ENCODE measurements around the gene ARCN1. TPM values are rescaled to one million over a fixed set of nuclear protein-coding genes. Genes with fewer than 3 reads are reported as not detected.
A peak's percentile ranks its signal among the peaks of the same experiment; 100 is the strongest.

Gene ARCN1
- polyA plus RNA-seq, 2 donors = 44.7 to 58.0 TPM

DNA sequence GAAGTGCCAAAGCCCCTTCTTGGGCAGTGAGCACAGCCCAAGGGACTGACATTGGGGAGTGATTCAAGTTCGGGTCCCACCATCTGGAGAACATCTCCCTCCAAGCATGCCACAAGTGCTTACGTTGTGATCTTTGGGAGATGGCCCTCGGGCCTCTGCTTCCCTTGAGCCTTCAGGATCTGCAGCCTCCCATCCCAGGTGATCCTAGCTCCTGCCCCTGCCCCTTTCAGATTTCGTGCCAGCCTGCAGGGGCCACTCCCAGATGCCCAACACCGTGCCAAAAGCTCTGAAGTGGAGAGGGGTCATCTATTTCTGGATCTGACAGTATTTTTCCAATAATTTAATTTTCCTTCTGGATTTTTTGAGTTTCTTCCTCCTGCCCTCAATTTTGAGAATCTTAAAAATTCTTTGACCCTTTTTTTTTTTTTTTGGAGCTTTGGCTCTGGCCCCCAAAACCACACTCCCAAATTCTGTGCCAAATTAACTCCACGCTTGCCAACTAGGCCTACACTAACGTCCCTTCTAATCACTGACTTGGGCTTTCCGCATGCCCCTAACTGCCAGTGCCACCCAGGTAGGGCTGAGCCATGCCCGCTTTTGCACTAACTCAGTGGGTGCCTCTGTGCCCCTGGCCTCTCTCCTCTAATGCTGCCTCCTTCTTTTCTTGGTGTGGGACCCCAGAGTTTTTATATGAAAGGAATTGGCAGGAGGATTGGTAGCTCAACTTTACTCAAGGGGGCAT is 60.5 kb downstream of the ARCN1 start:
- H3K27ac ChIP-seq (ENCODE audit: low read depth in 2 of 2, low read length in 1 of 2) = no peak overlapping the region
- no peaks in the 10 kb centered on the region for H3K27me3 ChIP-seq (ENCODE audit: control insufficient read depth in 1 of 2, insufficient read depth in 2 of 2, low read length in 2 of 2)
- H3K4me1 ChIP-seq (ENCODE audit: control insufficient read depth in 2 of 2, insufficient read depth in 2 of 2, low read length in 1 of 2) = peaks cover 0 to 18% of the 10 kb centered on the region in 2 donors
- no peaks in the 10 kb centered on the region for H3K9me3 ChIP-seq (ENCODE audit: control insufficient read depth in 2 of 2, insufficient read depth in 1 of 2, low read depth in 1 of 2, low read length in 1 of 2)
- peaks cover 0 to 12% of the 10 kb centered on the region in 2 donors for H3K36me3 ChIP-seq (ENCODE audit: control insufficient read depth in 2 of 2, insufficient read depth in 2 of 2, low read length in 1 of 2)
- no peak overlapping the region for H3K4me3 ChIP-seq (ENCODE audit: low read depth in 1 of 2, low read length in 2 of 2)
- WGBS, 2 donors = 80 to 81% methylated on average over 9 of the region's 9 CpGs

DNA sequence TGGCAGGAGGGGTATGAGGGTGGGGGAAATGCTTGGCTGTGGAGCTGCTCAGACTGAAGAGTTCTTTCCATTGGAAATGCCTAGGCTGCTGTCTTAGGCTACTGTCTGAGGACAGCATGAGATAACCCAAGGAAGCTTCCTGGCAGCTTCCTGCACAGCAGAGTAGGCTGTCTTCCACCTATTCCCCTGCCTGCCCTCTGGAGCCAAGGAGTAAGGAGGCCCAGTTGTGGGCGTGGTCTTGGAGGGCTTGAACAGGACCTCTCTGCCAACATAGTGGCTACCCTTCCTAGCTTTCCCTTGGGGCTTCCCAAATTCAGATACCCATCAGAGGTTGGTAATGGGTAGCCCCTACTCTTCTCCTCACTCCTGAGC is 61.1 kb downstream of the ARCN1 start:
- H3K27me3 ChIP-seq (ENCODE audit: control insufficient read depth in 1 of 2, insufficient read depth in 2 of 2, low read length in 2 of 2) = no peaks in the 10 kb centered on the region

DNA sequence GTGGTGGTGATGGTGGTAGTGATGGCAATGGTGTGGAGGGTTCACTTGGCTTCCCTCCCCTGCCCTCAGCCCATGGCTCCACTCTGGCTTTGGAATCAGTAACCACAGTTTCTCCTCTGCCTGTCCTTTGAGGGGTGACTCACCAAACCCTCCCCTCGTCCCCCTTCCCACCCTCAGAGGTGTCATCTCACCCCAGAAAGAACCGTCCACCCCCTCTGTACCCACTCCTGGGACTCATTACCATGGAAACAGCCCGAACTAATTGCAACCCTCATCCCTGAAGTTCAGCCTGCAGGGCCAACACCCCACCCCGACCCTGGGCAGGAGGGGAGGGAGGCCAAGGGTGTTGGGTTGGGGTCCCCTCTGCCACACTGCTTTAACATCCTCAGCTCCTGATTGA is 61.8 kb downstream of the ARCN1 start:
- 43 to 48% methylated on average over 4 of the region's 4 CpGs for WGBS, 2 donors
- H3K4me1 ChIP-seq (ENCODE audit: control insufficient read depth in 2 of 2, insufficient read depth in 2 of 2, low read length in 1 of 2) = peaks cover 0 to 17% of the 10 kb centered on the region in 2 donors
- peaks cover 0 to 6% of the 10 kb centered on the region in 2 donors for H3K36me3 ChIP-seq (ENCODE audit: control insufficient read depth in 2 of 2, insufficient read depth in 2 of 2, low read length in 1 of 2)
- H3K27me3 ChIP-seq (ENCODE audit: control insufficient read depth in 1 of 2, insufficient read depth in 2 of 2, low read length in 2 of 2) = no peaks in the 10 kb centered on the region
- peak overlapping the region in 1 of 2 donors; percentile 43 for H3K27ac ChIP-seq (ENCODE audit: low read depth in 2 of 2, low read length in 1 of 2)
- no peak overlapping the region for H3K4me3 ChIP-seq (ENCODE audit: low read depth in 1 of 2, low read length in 2 of 2)
- H3K9me3 ChIP-seq (ENCODE audit: control insufficient read depth in 2 of 2, insufficient read depth in 1 of 2, low read depth in 1 of 2, low read length in 1 of 2) = no peaks in the 10 kb centered on the region

More for the DNA sequence above, 61.1 kb downstream of the ARCN1 start:
- no peaks in the 10 kb centered on the region for H3K9me3 ChIP-seq (ENCODE audit: control insufficient read depth in 2 of 2, insufficient read depth in 1 of 2, low read depth in 1 of 2, low read length in 1 of 2)
- H3K36me3 ChIP-seq (ENCODE audit: control insufficient read depth in 2 of 2, insufficient read depth in 2 of 2, low read length in 1 of 2) = peaks cover 0 to 9% of the 10 kb centered on the region in 2 donors
- no peak overlapping the region for H3K27ac ChIP-seq (ENCODE audit: low read depth in 2 of 2, low read length in 1 of 2)
- H3K4me3 ChIP-seq (ENCODE audit: low read depth in 1 of 2, low read length in 2 of 2) = no peak overlapping the region
- H3K4me1 ChIP-seq (ENCODE audit: control insufficient read depth in 2 of 2, insufficient read depth in 2 of 2, low read length in 1 of 2) = peaks cover 0 to 18% of the 10 kb centered on the region in 2 donors
- WGBS, 2 donors = 69 to 89% methylated on average over 1 of the region's 1 CpG

DNA sequence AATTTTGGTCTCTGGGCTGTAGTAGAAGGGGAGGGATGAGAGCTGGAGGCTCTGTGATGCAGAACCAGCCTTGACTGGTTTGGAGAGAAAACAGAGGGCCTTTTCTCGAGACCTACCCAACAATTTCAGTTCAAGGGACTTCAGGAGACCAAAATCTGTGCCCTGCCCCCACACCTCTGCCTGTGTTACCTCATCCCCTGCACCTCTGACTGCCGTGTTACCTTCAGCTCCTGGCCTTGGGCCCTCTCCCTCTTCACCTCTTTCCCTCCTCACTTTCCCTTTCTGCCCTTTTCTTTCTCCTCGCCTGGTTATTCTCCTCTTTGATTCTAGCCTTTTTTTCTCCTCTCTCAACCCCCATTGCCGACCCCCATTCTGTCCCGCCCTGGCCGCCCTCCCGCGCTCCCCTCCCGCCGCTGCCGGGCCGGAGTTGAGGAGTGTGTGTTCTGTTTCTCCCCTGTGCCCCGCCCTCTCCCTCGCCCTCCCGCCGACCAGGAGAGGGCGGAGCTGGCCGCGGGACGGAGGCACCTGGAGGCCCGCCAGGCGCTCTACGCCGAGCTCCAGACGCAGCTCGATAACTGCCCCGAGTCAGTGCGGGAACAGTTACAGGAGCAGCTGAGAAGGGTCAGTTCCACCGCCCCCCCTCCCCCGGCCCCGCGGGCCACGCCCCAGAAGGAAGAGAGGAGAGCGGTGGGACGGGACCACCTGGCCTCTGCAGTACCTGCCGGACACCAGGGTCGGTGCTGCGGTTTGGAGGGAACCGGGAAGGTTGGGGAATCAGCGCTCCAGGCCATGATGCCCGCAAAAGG is 62.4 kb downstream of the ARCN1 start:
- peak overlapping the region; percentile 40 to 54 for H3K27ac ChIP-seq (ENCODE audit: low read depth in 2 of 2, low read length in 1 of 2)
- H3K36me3 ChIP-seq (ENCODE audit: control insufficient read depth in 2 of 2, insufficient read depth in 2 of 2, low read length in 1 of 2) = peaks cover 0 to 6% of the 10 kb centered on the region in 2 donors
- no peaks in the 10 kb centered on the region for H3K27me3 ChIP-seq (ENCODE audit: control insufficient read depth in 1 of 2, insufficient read depth in 2 of 2, low read length in 2 of 2)
- peak overlapping the region; percentile 1 to 33 for H3K4me3 ChIP-seq (ENCODE audit: low read depth in 1 of 2, low read length in 2 of 2)
- H3K9me3 ChIP-seq (ENCODE audit: control insufficient read depth in 2 of 2, insufficient read depth in 1 of 2, low read depth in 1 of 2, low read length in 1 of 2) = no peaks in the 10 kb centered on the region
- 20 to 25% methylated on average over 36 to 41 of the region's 41 CpGs for WGBS, 2 donors
- peaks cover 0 to 13% of the 10 kb centered on the region in 2 donors for H3K4me1 ChIP-seq (ENCODE audit: control insufficient read depth in 2 of 2, insufficient read depth in 2 of 2, low read length in 1 of 2)

DNA sequence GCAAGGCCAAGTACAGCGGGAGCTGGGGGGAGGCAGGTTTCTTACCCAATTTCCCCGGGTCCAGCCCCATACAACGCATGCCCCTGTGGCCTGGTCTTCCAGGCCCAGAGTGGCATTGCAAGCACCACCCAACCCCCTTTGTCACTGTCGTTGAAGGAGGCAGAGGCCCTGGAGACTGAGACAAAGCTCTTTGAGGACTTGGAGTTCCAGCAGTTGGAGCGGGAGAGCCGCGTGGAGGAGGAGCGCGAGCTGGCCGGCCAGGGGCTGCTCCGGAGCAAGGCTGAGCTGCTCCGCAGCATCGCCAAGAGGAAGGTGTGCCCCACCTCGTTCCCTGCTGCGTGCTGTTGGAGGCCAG is 63.0 kb downstream of the ARCN1 start:
- Histone ChIP-seq H3K27me3 (ENCODE audit: control insufficient read depth in 1 of 2, insufficient read depth in 2 of 2, low read length in 2 of 2) (no peaks in the 10 kb centered on the region), H3K4me1 (ENCODE audit: control insufficient read depth in 2 of 2, insufficient read depth in 2 of 2, low read length in 1 of 2) (peaks cover 0 to 8% of the 10 kb centered on the region in 2 donors), H3K9me3 (ENCODE audit: control insufficient read depth in 2 of 2, insufficient read depth in 1 of 2, low read depth in 1 of 2, low read length in 1 of 2) (no peaks in the 10 kb centered on the region), H3K27ac (ENCODE audit: low read depth in 2 of 2, low read length in 1 of 2) (peak overlapping the region; percentile 40 to 54), H3K36me3 (ENCODE audit: control insufficient read depth in 2 of 2, insufficient read depth in 2 of 2, low read length in 1 of 2) (peaks cover 0 to 6% of the 10 kb centered on the region in 2 donors), H3K4me3 (ENCODE audit: low read depth in 1 of 2, low read length in 2 of 2) (peak overlapping the region in 1 of 2 donors; percentile 33)
- 48 to 51% methylated on average over 15 of the region's 15 CpGs for WGBS, 2 donors

DNA sequence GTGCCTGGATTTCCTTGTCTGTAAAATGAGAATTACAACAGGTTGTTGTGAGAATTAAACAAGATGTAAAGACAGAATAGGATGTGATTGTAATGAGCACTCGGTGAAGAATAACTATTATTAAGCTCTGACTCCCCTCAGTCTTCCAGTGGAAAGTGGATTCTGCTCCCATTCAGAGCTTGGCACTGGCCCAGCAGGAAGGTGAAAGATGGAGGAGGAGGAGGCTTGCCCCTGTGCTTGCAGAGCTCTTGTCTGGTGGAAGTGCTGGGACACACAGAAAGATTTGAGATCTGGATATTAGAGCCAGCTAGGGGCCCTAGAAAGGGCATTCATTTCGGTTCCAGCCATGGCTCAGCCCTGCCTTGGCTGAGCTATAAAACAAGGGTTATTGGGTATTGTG is 63.4 kb downstream of the ARCN1 start:
- Histone ChIP-seq H3K9me3 (ENCODE audit: control insufficient read depth in 2 of 2, insufficient read depth in 1 of 2, low read depth in 1 of 2, low read length in 1 of 2) (no peaks in the 10 kb centered on the region), H3K27ac (ENCODE audit: low read depth in 2 of 2, low read length in 1 of 2) (no peak overlapping the region), H3K4me1 (ENCODE audit: control insufficient read depth in 2 of 2, insufficient read depth in 2 of 2, low read length in 1 of 2) (peaks cover 0 to 4% of the 10 kb centered on the region in 2 donors), H3K36me3 (ENCODE audit: control insufficient read depth in 2 of 2, insufficient read depth in 2 of 2, low read length in 1 of 2) (peaks cover 0 to 6% of the 10 kb centered on the region in 2 donors), H3K4me3 (ENCODE audit: low read depth in 1 of 2, low read length in 2 of 2) (no peak overlapping the region), H3K27me3 (ENCODE audit: control insufficient read depth in 1 of 2, insufficient read depth in 2 of 2, low read length in 2 of 2) (no peaks in the 10 kb centered on the region)
- 58 to 66% methylated on average over 2 of the region's 2 CpGs for WGBS, 2 donors

DNA sequence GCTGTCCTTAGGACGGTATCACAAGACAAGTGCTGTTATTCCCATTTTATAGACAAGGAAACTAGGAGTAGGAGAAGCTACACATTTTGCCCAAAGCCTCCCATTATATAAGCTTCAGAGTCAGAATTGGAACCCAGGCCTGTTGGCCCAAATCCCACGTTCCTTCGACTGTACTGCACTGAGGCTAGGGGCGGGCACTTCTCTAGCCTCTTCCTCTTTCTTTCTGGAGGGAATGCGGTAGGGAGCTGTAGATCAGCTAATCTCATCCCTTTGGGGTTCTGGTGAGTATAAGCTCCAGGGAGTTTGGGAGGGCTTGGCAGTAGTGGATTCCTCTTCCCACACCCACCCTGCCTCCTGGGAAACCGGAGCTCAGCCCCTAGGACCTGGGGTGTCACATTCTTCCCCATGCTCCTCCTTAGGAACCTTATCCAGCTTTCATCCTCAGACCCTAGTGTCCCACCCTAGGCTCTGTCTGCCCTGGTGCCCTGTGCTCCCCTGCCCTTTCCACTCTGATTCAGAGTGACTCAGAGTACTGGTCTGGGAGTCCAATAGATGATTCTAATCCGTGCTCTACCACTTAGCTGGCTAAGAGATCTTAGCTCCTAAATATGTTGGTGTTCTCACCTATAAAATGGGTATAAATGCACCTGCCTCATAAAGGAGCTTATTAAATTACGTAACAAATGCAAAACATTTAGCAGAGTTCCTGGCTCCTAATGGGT is 64.5 kb downstream of the ARCN1 start:
- Histone ChIP-seq H3K36me3 (ENCODE audit: control insufficient read depth in 2 of 2, insufficient read depth in 2 of 2, low read length in 1 of 2) (peaks cover 0 to 6% of the 10 kb centered on the region in 2 donors), H3K27me3 (ENCODE audit: control insufficient read depth in 1 of 2, insufficient read depth in 2 of 2, low read length in 2 of 2) (no peaks in the 10 kb centered on the region), H3K4me1 (ENCODE audit: control insufficient read depth in 2 of 2, insufficient read depth in 2 of 2, low read length in 1 of 2) (peaks cover 0 to 2% of the 10 kb centered on the region in 2 donors), H3K9me3 (ENCODE audit: control insufficient read depth in 2 of 2, insufficient read depth in 1 of 2, low read depth in 1 of 2, low read length in 1 of 2) (no peaks in the 10 kb centered on the region), H3K4me3 (ENCODE audit: low read depth in 1 of 2, low read length in 2 of 2) (no peak overlapping the region), H3K27ac (ENCODE audit: low read depth in 2 of 2, low read length in 1 of 2) (no peak overlapping the region)
- WGBS, 2 donors = 72 to 77% methylated on average over 8 of the region's 8 CpGs

DNA sequence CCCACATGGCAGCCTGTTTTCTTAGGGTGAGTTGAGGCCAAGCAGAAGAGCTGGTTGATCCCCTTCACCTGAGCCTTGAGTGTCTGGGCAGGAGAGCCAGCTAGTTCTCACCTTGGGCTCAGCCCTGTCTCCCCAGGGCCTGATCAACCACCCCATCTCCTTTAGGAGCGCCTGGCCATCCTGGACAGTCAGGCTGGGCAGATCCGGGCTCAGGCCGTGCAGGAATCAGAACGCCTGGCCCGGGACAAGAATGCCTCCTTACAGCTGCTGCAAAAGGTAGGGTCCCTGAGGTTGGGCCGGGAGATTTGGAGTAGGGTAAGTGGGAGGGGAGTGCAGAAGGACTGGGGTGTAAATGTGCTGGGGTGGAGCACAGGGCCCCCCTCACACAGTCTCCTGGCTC is 66.5 kb downstream of the ARCN1 start:
- WGBS, 2 donors = 96 to 97% methylated on average over 6 of the region's 6 CpGs
- H3K4me1 ChIP-seq (ENCODE audit: control insufficient read depth in 2 of 2, insufficient read depth in 2 of 2, low read length in 1 of 2) = no peaks in the 10 kb centered on the region

DNA sequence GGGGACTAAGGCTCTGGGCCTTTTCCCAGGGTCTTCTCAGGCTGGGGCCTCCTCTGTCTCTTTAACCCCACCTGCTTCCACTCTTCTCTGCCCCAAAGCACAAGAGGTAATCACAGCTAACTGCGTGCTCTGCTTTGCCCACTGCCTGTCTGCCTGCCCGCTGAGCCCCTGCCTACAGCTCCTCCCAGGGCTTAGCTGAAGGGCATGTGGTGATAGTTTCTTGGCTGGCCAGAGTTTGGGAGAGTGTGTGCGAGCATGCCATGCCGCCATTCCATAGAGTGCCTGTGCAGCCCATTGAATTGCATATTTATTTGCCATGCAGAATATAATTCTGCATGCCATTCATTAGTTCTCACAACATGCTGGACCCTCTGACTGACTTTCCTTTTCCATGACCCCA is 67.7 kb downstream of the ARCN1 start:
- peaks cover 0 to 9% of the 10 kb centered on the region in 2 donors for H3K36me3 ChIP-seq (ENCODE audit: control insufficient read depth in 2 of 2, insufficient read depth in 2 of 2, low read length in 1 of 2)
- H3K27ac ChIP-seq (ENCODE audit: low read depth in 2 of 2, low read length in 1 of 2) = no peak overlapping the region
- H3K4me1 ChIP-seq (ENCODE audit: control insufficient read depth in 2 of 2, insufficient read depth in 2 of 2, low read length in 1 of 2) = no peaks in the 10 kb centered on the region
- H3K4me3 ChIP-seq (ENCODE audit: low read depth in 1 of 2, low read length in 2 of 2) = no peak overlapping the region
- H3K27me3 ChIP-seq (ENCODE audit: control insufficient read depth in 1 of 2, insufficient read depth in 2 of 2, low read length in 2 of 2) = no peaks in the 10 kb centered on the region
- H3K9me3 ChIP-seq (ENCODE audit: control insufficient read depth in 2 of 2, insufficient read depth in 1 of 2, low read depth in 1 of 2, low read length in 1 of 2) = no peaks in the 10 kb centered on the region
- WGBS, 2 donors = 80% methylated on average over 4 of the region's 4 CpGs

More for the DNA sequence above, 66.5 kb downstream of the ARCN1 start:
- Histone ChIP-seq H3K27ac (ENCODE audit: low read depth in 2 of 2, low read length in 1 of 2) (no peak overlapping the region), H3K4me3 (ENCODE audit: low read depth in 1 of 2, low read length in 2 of 2) (no peak overlapping the region), H3K36me3 (ENCODE audit: control insufficient read depth in 2 of 2, insufficient read depth in 2 of 2, low read length in 1 of 2) (peaks cover 0 to 4% of the 10 kb centered on the region in 2 donors), H3K27me3 (ENCODE audit: control insufficient read depth in 1 of 2, insufficient read depth in 2 of 2, low read length in 2 of 2) (no peaks in the 10 kb centered on the region), H3K9me3 (ENCODE audit: control insufficient read depth in 2 of 2, insufficient read depth in 1 of 2, low read depth in 1 of 2, low read length in 1 of 2) (no peaks in the 10 kb centered on the region)

All from esophagus (tissue), 2 donors.